Left lung (tissue), 10 donors: Measurements from ENCODE around the gene ADGRG6. TPM values are rescaled to one million over a fixed set of nuclear protein-coding genes. Genes with fewer than 3 reads are reported as not detected.

ENCODE experiments used
- ATAC-seq: fragments of 200-7000 bp; cut with Tn5 transposase; one replicate; pipeline ENCODE4 v1.9.1; 2020; ENCODE audit warnings: moderate library complexity
- DNase-seq, 4 donors: peaks; one replicate each; pipeline ENCODE4 v3.0.0-alpha.2; 2013 to 2020
- H3K27ac ChIP-seq, 2 donors: fragments of 200-600 bp; sonication (generic) in 1 of 2; one replicate each; pipeline versions ENCODE4 v1.5.0 to v1.8.0; 2020 to 2021
- H3K27me3 ChIP-seq, 2 donors: fragments of 200-600 bp; sonication (generic) in 1 of 2; one replicate each; pipeline versions ENCODE4 v1.5.0 to v1.8.0; 2020 to 2021
- H3K36me3 ChIP-seq, 2 donors: fragments of 200-600 bp; sonication (generic) in 1 of 2; one replicate each; pipeline versions ENCODE4 v1.5.0 to v1.8.0; 2020 to 2021
- H3K4me1 ChIP-seq, 2 donors: fragments of 200-600 bp; one replicate each; pipeline ENCODE4 v1.8.0; 2021
- H3K4me3 ChIP-seq, 2 donors: fragments of 200-600 bp; sonication (generic) in 1 of 2; one replicate each; pipeline versions ENCODE4 v1.5.0 to v1.8.0; 2020 to 2021; ENCODE audit warnings: mild to moderate bottlenecking in 1 of 2
- H3K9me3 ChIP-seq, 2 donors: fragments of 200-600 bp; sonication (generic) in 1 of 2; one replicate each; pipeline versions ENCODE4 v1.5.0 to v1.8.0; 2020 to 2021
- CTCF ChIP-seq, 2 donors: fragments of 200-600 bp; sonication (generic) in 1 of 2; IDR thresholded peaks; one replicate each; pipeline versions ENCODE4 v1.5.0 to v1.8.0; 2021; ENCODE audit warnings: antibody characterized with exemption in 2 of 2
- intact Hi-C, 2 donors: fragments of 100-400 bp; cut with DNase I; formaldehyde crosslinking; loops; one replicate each; pipeline versions ENCODE4 v1.11.2 to v1.14.2; 2022
- polyA plus RNA-seq, 6 donors: library from polyadenylated mRNA; unstranded; fragments of 120-200 nt; gene quantifications; one replicate each; pipeline ENCODE4 v1.2.1, GENCODE V29; 2013; ENCODE audit not compliant: insufficient read length in 6 of 6
- total RNA-seq, 2 donors: library from RNA; stranded (reverse); fragmentation: NEBNext Ultra II Directional; extraction: Animal tissue kit (Norgen Biotek cat#: 25700); gene quantifications; one replicate each; pipeline ENCODE4 v1.2.1, GENCODE V29; 2021
- donor health status: DM: no; HTN: yes; CAD: no.
- donor health status: DM: no; HTN: no; CAD: no.

Gene ADGRG6
- total and polyA plus RNA-seq, 8 donors, result 34.2 to 160 (median 137) TPM

GRCh38 chr6:142469220-142469619 is 167.4 kb downstream of the ADGRG6 start:
- no peaks in the 10 kb centered on the region for H3K4me1 ChIP-seq
- DNase-seq (no peak), ATAC-seq (no peak)
- H3K9me3 ChIP-seq, result no peaks in the 10 kb centered on the region
- no peak overlapping the region for H3K4me3 ChIP-seq
- no peaks in the 10 kb centered on the region for H3K27me3 ChIP-seq
- no peaks in the 10 kb centered on the region for H3K36me3 ChIP-seq
- intact Hi-C loops, result no loop called here
- TF ChIP-seq CTCF (IDR thresholded peaks at IDR 0.05), result no peak
- no peak overlapping the region for H3K27ac ChIP-seq

GRCh38 chr6:142470421-142470820 is 168.6 kb downstream of the ADGRG6 start:
- Histone ChIP-seq H3K9me3 (no peaks in the 10 kb centered on the region), H3K4me3 (no peak overlapping the region), H3K27ac (no peak overlapping the region), H3K4me1 (no peaks in the 10 kb centered on the region), H3K36me3 (no peaks in the 10 kb centered on the region), H3K27me3 (no peaks in the 10 kb centered on the region)
- DNase-seq, result no peak
- no peak for TF ChIP-seq CTCF (IDR thresholded peaks at IDR 0.05)
- intact Hi-C loops, result no loop called here
- no peak for ATAC-seq

GRCh38 chr6:142474531-142475289 is 172.9 kb downstream of the ADGRG6 start:
- intact Hi-C loops, result no loop called here

GRCh38 chr6:142476452-142476851 is 174.6 kb downstream of the ADGRG6 start:
- no peaks in the 10 kb centered on the region for H3K36me3 ChIP-seq
- DNase-seq, result no peak
- H3K4me3 ChIP-seq, result no peak overlapping the region
- H3K9me3 ChIP-seq, result no peaks in the 10 kb centered on the region
- no peak for ATAC-seq
- intact Hi-C loops, result no loop called here
- TF ChIP-seq CTCF (IDR thresholded peaks at IDR 0.05), result no peak
- H3K4me1 ChIP-seq, result no peaks in the 10 kb centered on the region
- H3K27me3 ChIP-seq, result no peaks in the 10 kb centered on the region
- no peak overlapping the region for H3K27ac ChIP-seq

More at GRCh38 chr6:142474531-142475289, 172.9 kb downstream of the ADGRG6 start:
- TF ChIP-seq CTCF (IDR thresholded peaks at IDR 0.05), result peak; percentile 67 to 70
- Histone ChIP-seq H3K9me3 (no peaks in the 10 kb centered on the region), H3K27ac (no peak overlapping the region), H3K4me3 (no peak overlapping the region), H3K36me3 (no peaks in the 10 kb centered on the region), H3K4me1 (no peaks in the 10 kb centered on the region), H3K27me3 (no peaks in the 10 kb centered on the region)
- ATAC-seq, result peak; percentile 89
- peak in 2 of 4 donors; percentile 59 to 67 for DNase-seq

GRCh38 chr6:142478117-142478516 is 176.3 kb downstream of the ADGRG6 start:
- H3K4me3 ChIP-seq, result no peak overlapping the region
- no peaks in the 10 kb centered on the region for H3K27me3 ChIP-seq
- TF ChIP-seq CTCF (IDR thresholded peaks at IDR 0.05), result no peak
- no peak for DNase-seq
- no peaks in the 10 kb centered on the region for H3K36me3 ChIP-seq
- H3K4me1 ChIP-seq, result no peaks in the 10 kb centered on the region
- no peak for ATAC-seq
- H3K27ac ChIP-seq, result no peak overlapping the region
- H3K9me3 ChIP-seq, result no peaks in the 10 kb centered on the region
- intact Hi-C loops, result no loop called here
